ENCODE results near the gene TMEM132A. TPM values are rescaled to one million over a fixed set of nuclear protein-coding genes. Genes with fewer than 3 reads are reported as not detected.
"Not testable (repeated sequence)": the region's sequence is repeated elsewhere in the genome, so short reads cannot be mapped to it uniquely, and the experiment has no call there.

Gene TMEM132A
- total RNA-seq, 1 donor from 2014 or later: 197 TPM

DNA sequence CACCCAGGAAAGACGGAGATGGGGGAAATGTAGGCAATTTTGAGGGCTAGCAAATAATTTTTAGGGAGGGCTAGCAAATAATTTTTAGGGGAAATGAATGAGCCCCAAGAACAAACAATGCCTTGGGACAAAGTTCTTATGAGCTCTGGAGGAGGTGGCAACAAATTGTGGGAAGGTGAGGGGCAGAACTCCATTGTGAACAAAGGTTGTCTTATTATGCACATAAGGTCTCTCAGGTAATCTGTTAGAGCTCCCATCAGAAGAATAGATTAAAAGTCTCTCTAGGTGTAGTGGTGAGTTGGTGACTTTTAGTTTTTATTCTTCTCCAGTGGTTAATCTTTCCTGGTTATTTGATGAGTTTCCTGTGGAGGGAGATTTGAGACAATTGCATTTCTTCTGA lies 15.5 kb upstream of the TMEM132A start:
- Mint-ChIP-seq H3K36me3 (no peaks in the 10 kb centered on the region), H3K27ac (no peak overlapping the region), H3K27me3 (ENCODE audit: low read depth) (peaks cover 35% of the 10 kb centered on the region), H3K4me1 (peaks cover 35% of the 10 kb centered on the region), H3K4me3 (no peak overlapping the region), H3K9me3 (no peaks in the 10 kb centered on the region)
- DNase-seq (ENCODE audit: low spot score in 2 of 2, unreplicated experiment in 2 of 2): no peak
- TF ChIP-seq, protein P1, sequence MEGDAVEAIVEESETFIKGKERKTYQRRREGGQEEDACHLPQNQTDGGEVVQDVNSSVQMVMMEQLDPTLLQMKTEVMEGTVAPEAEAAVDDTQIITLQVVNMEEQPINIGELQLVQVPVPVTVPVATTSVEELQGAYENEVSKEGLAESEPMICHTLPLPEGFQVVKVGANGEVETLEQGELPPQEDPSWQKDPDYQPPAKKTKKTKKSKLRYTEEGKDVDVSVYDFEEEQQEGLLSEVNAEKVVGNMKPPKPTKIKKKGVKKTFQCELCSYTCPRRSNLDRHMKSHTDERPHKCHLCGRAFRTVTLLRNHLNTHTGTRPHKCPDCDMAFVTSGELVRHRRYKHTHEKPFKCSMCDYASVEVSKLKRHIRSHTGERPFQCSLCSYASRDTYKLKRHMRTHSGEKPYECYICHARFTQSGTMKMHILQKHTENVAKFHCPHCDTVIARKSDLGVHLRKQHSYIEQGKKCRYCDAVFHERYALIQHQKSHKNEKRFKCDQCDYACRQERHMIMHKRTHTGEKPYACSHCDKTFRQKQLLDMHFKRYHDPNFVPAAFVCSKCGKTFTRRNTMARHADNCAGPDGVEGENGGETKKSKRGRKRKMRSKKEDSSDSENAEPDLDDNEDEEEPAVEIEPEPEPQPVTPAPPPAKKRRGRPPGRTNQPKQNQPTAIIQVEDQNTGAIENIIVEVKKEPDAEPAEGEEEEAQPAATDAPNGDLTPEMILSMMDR (IDR thresholded peaks at IDR 0.05; ENCODE audit: unreplicated experiment): no peak

DNA sequence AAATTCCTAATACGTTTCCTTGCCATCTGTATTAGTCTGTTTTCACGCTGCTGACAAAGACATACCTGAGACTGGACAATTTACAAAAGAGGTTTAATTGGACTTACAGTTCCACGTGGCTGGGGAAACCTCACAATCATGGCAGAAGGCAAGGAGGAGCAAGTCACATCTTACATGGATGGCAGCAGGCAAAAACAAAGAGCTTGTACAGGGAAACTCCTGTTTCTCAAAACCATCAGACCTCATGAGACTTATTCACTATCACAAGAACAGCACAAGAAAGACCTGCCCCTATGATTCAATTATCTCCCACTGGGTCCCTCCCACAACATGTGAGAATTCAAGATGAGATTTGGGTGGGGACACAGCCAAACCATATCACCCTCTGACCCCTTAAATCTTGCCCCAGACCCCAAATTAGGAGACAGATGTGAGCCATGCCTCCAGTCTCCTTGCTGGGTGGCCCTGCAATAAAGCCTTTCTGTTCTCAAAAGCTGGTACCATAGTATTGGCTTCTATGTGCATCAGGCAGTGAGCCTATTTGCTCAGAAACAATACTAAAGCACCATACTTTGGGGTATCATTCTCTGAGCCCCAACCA lies 14.5 kb upstream of the TMEM132A start:
- H3K27me3 Mint-ChIP-seq (ENCODE audit: low read depth): peaks cover 35% of the 10 kb centered on the region
- not testable (repeated sequence) for H3K27ac Mint-ChIP-seq

DNA sequence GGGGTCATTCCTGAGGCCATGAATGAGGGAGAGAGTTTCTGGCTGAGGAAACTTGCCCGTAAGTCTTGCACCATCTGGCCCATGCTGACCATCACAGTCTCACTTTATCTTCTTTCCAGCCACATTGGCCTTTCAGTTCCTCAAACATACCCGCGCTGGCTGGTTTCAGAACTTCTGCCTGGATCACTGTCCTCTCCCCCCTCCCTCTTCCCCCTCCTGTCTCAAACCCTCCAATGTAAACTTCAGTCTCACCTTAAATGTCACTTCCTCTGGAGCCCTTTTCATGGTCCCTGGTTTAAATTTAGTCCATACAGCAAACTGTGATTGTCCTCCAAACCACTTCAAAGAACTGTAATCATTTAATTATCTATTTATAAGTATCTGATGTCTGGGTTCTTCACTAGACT lies 14.0 kb upstream of the TMEM132A start:
- Mint-ChIP-seq H3K4me3 (no peak overlapping the region), H3K27me3 (ENCODE audit: low read depth) (peaks cover 35% of the 10 kb centered on the region), H3K4me1 (peaks cover 29% of the 10 kb centered on the region), H3K27ac (no peak overlapping the region), H3K36me3 (no peaks in the 10 kb centered on the region), H3K9me3 (no peaks in the 10 kb centered on the region)
- no peak for DNase-seq (ENCODE audit: low spot score in 2 of 2, unreplicated experiment in 2 of 2)
- TF ChIP-seq, protein P1 (IDR thresholded peaks at IDR 0.05; ENCODE audit: unreplicated experiment): no peak

More for the DNA sequence above, 14.5 kb upstream of the TMEM132A start:
- DNase-seq (ENCODE audit: low spot score in 2 of 2, unreplicated experiment in 2 of 2); H3K9me3 Mint-ChIP-seq; H3K36me3 Mint-ChIP-seq; H3K4me3 Mint-ChIP-seq: not testable (repeated sequence)
- H3K4me1 Mint-ChIP-seq: peaks cover 29% of the 10 kb centered on the region

DNA sequence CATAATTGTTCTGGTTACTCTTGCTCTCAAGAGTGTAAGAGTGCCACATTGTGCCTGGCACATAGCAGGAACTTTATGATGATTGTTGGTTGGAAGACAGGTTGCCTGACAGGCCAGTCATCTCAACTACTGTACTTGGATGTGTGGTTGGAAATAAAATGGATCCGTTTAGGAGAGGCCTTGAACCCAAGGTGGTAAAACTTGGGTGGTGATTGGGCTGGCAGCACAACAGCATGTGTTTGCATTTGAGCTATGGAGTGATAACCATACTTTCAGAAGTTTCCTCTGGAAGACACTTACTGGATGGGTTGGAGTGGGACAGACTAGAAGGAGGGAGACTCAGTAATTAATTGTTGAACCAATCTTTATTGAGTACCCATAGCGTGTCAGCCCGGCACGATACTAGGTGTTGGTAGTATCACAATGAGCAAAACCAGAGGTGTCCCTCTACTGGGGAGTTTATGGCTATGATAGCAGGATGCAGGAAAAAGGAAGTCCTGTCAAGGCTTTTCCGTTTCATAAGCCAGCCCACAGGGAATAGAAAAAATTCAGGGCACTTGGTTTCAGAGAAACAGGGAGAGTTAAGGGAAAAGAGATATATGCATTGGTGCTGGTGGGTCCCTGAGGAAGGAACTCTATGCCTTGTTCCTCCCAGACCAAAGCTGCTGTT lies 13.4 kb upstream of the TMEM132A start:
- H3K27me3 Mint-ChIP-seq (ENCODE audit: low read depth): peaks cover 35% of the 10 kb centered on the region
- no peaks in the 10 kb centered on the region for H3K9me3 Mint-ChIP-seq
- no peak for DNase-seq (ENCODE audit: low spot score in 2 of 2, unreplicated experiment in 2 of 2)
- H3K27ac Mint-ChIP-seq: no peak overlapping the region
- no peaks in the 10 kb centered on the region for H3K36me3 Mint-ChIP-seq
- peaks cover 28% of the 10 kb centered on the region for H3K4me1 Mint-ChIP-seq
- H3K4me3 Mint-ChIP-seq: no peak overlapping the region
- TF ChIP-seq, protein P1 (IDR thresholded peaks at IDR 0.05; ENCODE audit: unreplicated experiment): no peak

DNA sequence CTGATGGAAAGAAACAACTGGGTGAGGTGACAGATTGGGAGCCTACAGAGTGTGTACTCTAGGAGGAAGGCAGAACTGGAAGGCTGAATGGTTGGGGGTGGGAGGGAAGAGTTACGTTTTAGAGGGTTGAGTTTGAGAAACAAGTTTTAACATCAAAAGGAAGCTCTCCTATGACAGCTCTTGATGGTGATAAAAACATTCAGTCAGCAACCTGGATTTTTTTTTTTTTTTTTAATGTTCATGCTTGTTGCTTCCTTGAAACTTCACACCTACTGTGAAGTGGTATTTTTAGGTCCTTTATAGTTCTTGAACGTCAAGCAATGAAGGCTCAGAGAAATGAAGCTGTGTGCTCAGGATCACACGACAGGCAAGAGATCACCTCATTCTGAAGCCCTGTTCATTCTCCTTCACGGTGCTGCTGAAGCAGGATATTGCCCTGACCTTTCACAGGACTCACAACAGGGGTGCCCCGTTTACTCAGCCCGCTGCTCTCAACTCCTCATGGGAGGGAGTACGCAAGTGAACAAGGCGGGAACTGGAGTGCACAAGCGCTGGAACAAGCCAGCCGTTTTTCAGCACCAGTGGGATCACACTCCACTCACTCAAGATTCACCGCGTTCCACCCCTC lies 11.9 kb upstream of the TMEM132A start:
- Mint-ChIP-seq H3K4me1 (peaks cover 26% of the 10 kb centered on the region), H3K27me3 (ENCODE audit: low read depth) (peaks cover 35% of the 10 kb centered on the region), H3K9me3 (no peaks in the 10 kb centered on the region), H3K4me3 (no peak overlapping the region), H3K36me3 (no peaks in the 10 kb centered on the region), H3K27ac (peak overlapping the region; percentile 14)
- DNase-seq (ENCODE audit: low spot score in 2 of 2, unreplicated experiment in 2 of 2): no peak
- TF ChIP-seq, protein P1 (IDR thresholded peaks at IDR 0.05; ENCODE audit: unreplicated experiment): no peak
